ENCODE results near the gene MICALL2. TPM values are rescaled to one million over a fixed set of nuclear protein-coding genes. Genes with fewer than 3 reads are reported as not detected.

MICALL2 gene
- total RNA-seq, 2 donors from 2014 or later = 23.3 to 26.7 TPM

GRCh38 chr7:1394371-1394770, 64.9 kb downstream of the MICALL2 start:
- 58 to 74% methylated on average over 2 to 4 of the region's 4 CpGs for WGBS, 2 donors
- no peak overlapping the region for H3K4me3 ChIP-seq
- no peak overlapping the region for H3K27ac ChIP-seq
- DNase-seq (no peak), ATAC-seq (no peak)
- H3K9me3 ChIP-seq = peaks cover 0 to 5% (median 0%) of the 10 kb centered on the region in 3 donors
- no peaks in the 10 kb centered on the region for H3K27me3 ChIP-seq
- intact Hi-C loops (cut with DNase I) = no loop called here
- H3K4me1 ChIP-seq = no peaks in the 10 kb centered on the region
- TF ChIP-seq POLR2A (IDR thresholded peaks at IDR 0.05) (no peak), CTCF (IDR thresholded peaks at IDR 0.05) (no peak)
- H3K36me3 ChIP-seq (replicated peaks in 1 of 2; ENCODE audit: insufficient read depth in 1 of 2, low read depth in 2 of 2) = no peaks in the 10 kb centered on the region

GRCh38 chr7:1393421-1393820, 65.8 kb downstream of the MICALL2 start:
- peaks cover 0 to 5% (median 0%) of the 10 kb centered on the region in 3 donors for H3K9me3 ChIP-seq
- H3K27me3 ChIP-seq = no peaks in the 10 kb centered on the region
- DNase-seq (no peak), ATAC-seq (no peak)
- intact Hi-C loops (cut with DNase I) = no loop called here
- no peaks in the 10 kb centered on the region for H3K36me3 ChIP-seq (replicated peaks in 1 of 2; ENCODE audit: insufficient read depth in 1 of 2, low read depth in 2 of 2)
- H3K4me3 ChIP-seq = no peak overlapping the region
- no peaks in the 10 kb centered on the region for H3K4me1 ChIP-seq
- H3K27ac ChIP-seq = no peak overlapping the region
- 63 to 71% methylated on average over 1 to 7 of the region's 7 CpGs for WGBS, 2 donors
- TF ChIP-seq POLR2A (IDR thresholded peaks at IDR 0.05) (no peak), CTCF (IDR thresholded peaks at IDR 0.05) (no peak)

GRCh38 chr7:1392556-1392955, 66.7 kb downstream of the MICALL2 start:
- 77% methylated on average over 4 of the region's 4 CpGs; no CpG with 5 or more reads in 1 of the 2 donors for WGBS, 2 donors
- intact Hi-C loops (cut with DNase I) = no loop called here

GRCh38 chr7:1391449-1391848, 67.8 kb downstream of the MICALL2 start:
- no peak overlapping the region for H3K4me3 ChIP-seq

More at GRCh38 chr7:1392556-1392955, 66.7 kb downstream of the MICALL2 start:
- H3K36me3 ChIP-seq (replicated peaks in 1 of 2; ENCODE audit: insufficient read depth in 1 of 2, low read depth in 2 of 2) = no peaks in the 10 kb centered on the region
- TF ChIP-seq CTCF (IDR thresholded peaks at IDR 0.05) = no peak
- TF ChIP-seq POLR2A (IDR thresholded peaks at IDR 0.05) = no peak
- peaks cover 0 to 5% (median 0%) of the 10 kb centered on the region in 3 donors for H3K9me3 ChIP-seq
- ATAC-seq (no peak), DNase-seq (no peak)
- no peak overlapping the region for H3K27ac ChIP-seq
- no peak overlapping the region for H3K4me3 ChIP-seq
- no peaks in the 10 kb centered on the region for H3K27me3 ChIP-seq
- no peaks in the 10 kb centered on the region for H3K4me1 ChIP-seq

More at GRCh38 chr7:1391449-1391848, 67.8 kb downstream of the MICALL2 start:
- DNase-seq (no peak), ATAC-seq (no peak)
- peaks cover 0 to 5% (median 0%) of the 10 kb centered on the region in 3 donors for H3K9me3 ChIP-seq
- H3K4me1 ChIP-seq = no peaks in the 10 kb centered on the region
- TF ChIP-seq CTCF (IDR thresholded peaks at IDR 0.05) (no peak), POLR2A (IDR thresholded peaks at IDR 0.05) (no peak)
- intact Hi-C loops (cut with DNase I) = no loop called here
- no peak overlapping the region for H3K27ac ChIP-seq
- WGBS, 2 donors = 59 to 63% methylated on average over 4 of the region's 4 CpGs
- no peaks in the 10 kb centered on the region for H3K36me3 ChIP-seq (replicated peaks in 1 of 2; ENCODE audit: insufficient read depth in 1 of 2, low read depth in 2 of 2)
- no peaks in the 10 kb centered on the region for H3K27me3 ChIP-seq

Measured in body of pancreas (tissue), 4 donors.